Right atrium auricular region (tissue), 2 donors: Measurements from ENCODE around the gene PPM1K. TPM values are rescaled to one million over a fixed set of nuclear protein-coding genes. Genes with fewer than 3 reads are reported as not detected.

ENCODE experiments used
- DNase-seq: peaks from one replicate; pipeline ENCODE4 v3.0.0-alpha.2; 2019; ENCODE audit warnings: low spot score
- H3K27ac ChIP-seq, 2 donors: fragments of 200-600 bp; sonication (generic); 1 replicate in 1 of 2; 2 replicates in 1 of 2; pipeline ENCODE4 v1.5.1; 2016 to 2019
- H3K27me3 ChIP-seq, 2 donors: fragments of 200-600 bp; sonication (generic); one replicate each; pipeline versions ENCODE4 v1.5.1 to v1.6.0; 2017 to 2019
- H3K36me3 ChIP-seq: fragments of 200-600 bp; sonication (generic); one replicate; pipeline ENCODE4 v1.5.1; 2016
- H3K4me1 ChIP-seq, 2 donors: fragments of 200-600 bp; sonication (generic); one replicate each; pipeline versions ENCODE4 v1.5.1 to v1.6.0; 2017 to 2019
- H3K4me3 ChIP-seq, 2 donors: fragments of 200-600 bp; sonication (generic); 1 replicate in 1 of 2; 2 replicates in 1 of 2; pipeline ENCODE4 v1.5.1; 2017 to 2019; ENCODE audit warnings: mild to moderate bottlenecking in 1 of 2, moderate library complexity in 1 of 2
- H3K9me3 ChIP-seq, 2 donors: fragments of 200-600 bp; sonication (generic); one replicate each; pipeline ENCODE4 v1.5.1; 2019
- total RNA-seq, 2 donors: library from RNA; depleted of rRNA; stranded (reverse); fragments of >200 nt; gene quantifications; one replicate each; pipeline ENCODE4 v1.1.0, GENCODE V29; 2016
- TF ChIP-seq, protein P1 (sequence below), 2 donors: fragments of 200-600 bp; sonication (generic); IDR thresholded peaks; one replicate each; pipeline ENCODE4 v1.5.1; 2019; ENCODE audit warnings: antibody characterized with exemption in 2 of 2

The PPM1K gene
- total RNA-seq, 2 donors from 2014 or later, result 45.2 to 168 TPM

- DNase-seq, result no peak
- H3K4me1 ChIP-seq, result peaks cover 0 to 14% of the 10 kb centered on the region in 2 donors
- H3K27me3 ChIP-seq, result no peaks in the 10 kb centered on the region
- TF ChIP-seq, protein P1, sequence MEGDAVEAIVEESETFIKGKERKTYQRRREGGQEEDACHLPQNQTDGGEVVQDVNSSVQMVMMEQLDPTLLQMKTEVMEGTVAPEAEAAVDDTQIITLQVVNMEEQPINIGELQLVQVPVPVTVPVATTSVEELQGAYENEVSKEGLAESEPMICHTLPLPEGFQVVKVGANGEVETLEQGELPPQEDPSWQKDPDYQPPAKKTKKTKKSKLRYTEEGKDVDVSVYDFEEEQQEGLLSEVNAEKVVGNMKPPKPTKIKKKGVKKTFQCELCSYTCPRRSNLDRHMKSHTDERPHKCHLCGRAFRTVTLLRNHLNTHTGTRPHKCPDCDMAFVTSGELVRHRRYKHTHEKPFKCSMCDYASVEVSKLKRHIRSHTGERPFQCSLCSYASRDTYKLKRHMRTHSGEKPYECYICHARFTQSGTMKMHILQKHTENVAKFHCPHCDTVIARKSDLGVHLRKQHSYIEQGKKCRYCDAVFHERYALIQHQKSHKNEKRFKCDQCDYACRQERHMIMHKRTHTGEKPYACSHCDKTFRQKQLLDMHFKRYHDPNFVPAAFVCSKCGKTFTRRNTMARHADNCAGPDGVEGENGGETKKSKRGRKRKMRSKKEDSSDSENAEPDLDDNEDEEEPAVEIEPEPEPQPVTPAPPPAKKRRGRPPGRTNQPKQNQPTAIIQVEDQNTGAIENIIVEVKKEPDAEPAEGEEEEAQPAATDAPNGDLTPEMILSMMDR (IDR thresholded peaks at IDR 0.05), result no peak
- H3K27ac ChIP-seq, result peak overlapping the region; percentile 74 to 84
- peak overlapping the region; percentile 22 to 41 for H3K4me3 ChIP-seq
- H3K36me3 ChIP-seq, result no peaks in the 10 kb centered on the region
- H3K9me3 ChIP-seq, result peaks cover 0 to 4% of the 10 kb centered on the region in 2 donors
These were observed 53.2 kb downstream of the PPM1K start for GRCh38 chr4:88230969-88231771.

- no peak for DNase-seq
- H3K9me3 ChIP-seq, result peaks cover 0 to 4% of the 10 kb centered on the region in 2 donors
- no peaks in the 10 kb centered on the region for H3K36me3 ChIP-seq
- TF ChIP-seq, protein P1 (IDR thresholded peaks at IDR 0.05), result no peak
- peak overlapping the region; percentile 22 to 41 for H3K4me3 ChIP-seq
- H3K27me3 ChIP-seq, result no peaks in the 10 kb centered on the region
- peak overlapping the region in 1 of 2 donors; percentile 84 for H3K27ac ChIP-seq
- H3K4me1 ChIP-seq, result peaks cover 0 to 16% of the 10 kb centered on the region in 2 donors
These were observed 53.9 kb downstream of the PPM1K start for GRCh38 chr4:88230461-88230891.

DNA sequence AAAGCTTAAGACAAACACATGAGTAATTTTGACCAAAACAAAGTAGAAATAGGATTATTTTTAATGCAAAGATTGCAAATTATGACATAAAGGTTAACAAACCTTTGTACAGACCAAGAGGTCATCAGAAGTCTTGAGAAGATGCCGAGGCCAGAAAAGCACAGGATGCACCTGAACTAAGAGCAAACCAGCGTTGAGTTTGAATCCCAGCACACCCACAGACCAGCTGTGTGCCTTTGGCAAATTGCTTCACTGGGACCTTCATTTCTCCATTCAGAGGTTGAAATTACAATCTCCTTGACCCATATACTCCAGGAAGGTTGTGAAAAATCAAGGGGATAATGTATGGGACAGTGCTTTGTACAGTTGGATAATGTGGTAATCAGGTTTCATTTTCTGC, 56.6 kb downstream of the PPM1K start:
- TF ChIP-seq, protein P1 (IDR thresholded peaks at IDR 0.05), result no peak
- no peaks in the 10 kb centered on the region for H3K27me3 ChIP-seq
- H3K36me3 ChIP-seq, result no peaks in the 10 kb centered on the region
- DNase-seq, result no peak
- H3K4me3 ChIP-seq, result no peak overlapping the region
- peaks cover 0 to 22% of the 10 kb centered on the region in 2 donors for H3K4me1 ChIP-seq
- no peaks in the 10 kb centered on the region for H3K9me3 ChIP-seq
- no peak overlapping the region for H3K27ac ChIP-seq

DNA sequence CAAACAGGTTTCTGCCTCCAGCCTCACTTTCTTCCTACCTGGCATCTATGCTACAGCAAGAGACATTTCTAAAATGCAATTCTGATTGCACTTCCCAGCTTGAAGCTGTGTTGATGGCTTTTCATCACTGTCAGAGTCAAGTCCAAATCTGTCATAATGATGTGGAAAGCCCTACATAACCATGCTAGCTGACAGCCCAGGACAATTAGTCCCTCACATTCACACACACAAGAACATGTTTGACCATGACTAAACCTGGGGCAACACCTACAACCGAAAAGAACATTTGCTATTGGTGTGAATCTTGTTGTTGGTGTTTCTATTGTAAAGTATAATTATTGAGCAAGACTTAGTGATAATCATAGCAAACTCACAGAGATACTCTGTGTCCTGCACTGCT, 58.2 kb downstream of the PPM1K start:
- TF ChIP-seq, protein P1 (IDR thresholded peaks at IDR 0.05), result no peak
- H3K36me3 ChIP-seq, result no peaks in the 10 kb centered on the region
- peaks cover 0 to 17% of the 10 kb centered on the region in 2 donors for H3K4me1 ChIP-seq
- H3K27me3 ChIP-seq, result no peaks in the 10 kb centered on the region
- no peak overlapping the region for H3K27ac ChIP-seq
- DNase-seq, result no peak
- H3K4me3 ChIP-seq, result no peak overlapping the region
- H3K9me3 ChIP-seq, result no peaks in the 10 kb centered on the region

DNA sequence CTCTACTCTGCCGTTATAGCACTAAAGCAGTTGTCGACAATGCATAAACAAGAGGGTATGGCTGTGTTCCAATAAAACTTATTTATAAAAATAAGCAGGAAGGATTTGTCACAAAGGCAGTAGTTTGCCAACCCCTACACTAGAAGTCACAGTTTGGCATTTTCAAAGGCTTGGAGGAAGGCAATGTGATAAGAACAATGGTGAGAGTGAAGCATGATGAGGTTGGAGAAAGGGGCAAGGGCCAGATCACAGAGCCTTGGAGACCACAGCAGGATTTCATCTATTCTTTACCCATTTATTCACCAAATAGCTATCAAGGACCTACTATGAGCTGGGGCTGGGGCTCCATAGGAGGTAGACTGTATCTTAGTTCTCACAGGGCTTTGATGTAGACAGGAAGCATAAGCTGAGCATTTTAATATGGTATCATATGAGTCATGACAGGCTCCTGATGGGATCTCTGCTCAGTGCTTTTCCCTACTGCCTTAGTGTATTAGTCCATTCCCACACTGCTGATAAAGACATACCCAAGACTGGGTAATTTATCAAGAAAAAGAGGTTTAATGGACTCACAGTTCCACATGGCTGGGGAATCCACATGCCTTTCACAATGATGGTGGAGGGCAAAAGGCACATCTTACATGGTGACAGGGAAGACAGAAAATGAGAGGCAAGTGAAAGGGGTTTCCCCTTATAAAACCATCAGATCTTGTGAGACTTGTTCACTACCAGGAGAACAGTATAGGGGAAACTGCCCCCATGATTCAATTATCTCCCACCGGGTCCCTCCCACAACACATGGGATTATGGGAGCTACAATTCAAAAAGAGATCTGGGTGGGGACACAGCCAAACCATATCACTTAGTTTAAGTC, 58.9 kb downstream of the PPM1K start:
- Histone ChIP-seq H3K9me3 (no peaks in the 10 kb centered on the region), H3K4me1 (peaks cover 0 to 10% of the 10 kb centered on the region in 2 donors), H3K36me3 (no peaks in the 10 kb centered on the region), H3K4me3 (no peak overlapping the region), H3K27ac (no peak overlapping the region), H3K27me3 (no peaks in the 10 kb centered on the region)
- TF ChIP-seq, protein P1 (IDR thresholded peaks at IDR 0.05), result no peak
- no peak for DNase-seq
